Kidney (tissue), 14 donors: ENCODE data around the gene MUSK. TPM values are rescaled to one million over a fixed set of nuclear protein-coding genes. Genes with fewer than 3 reads are reported as not detected.
A peak's percentile ranks its signal among the peaks of the same experiment; 100 is the strongest.

ENCODE experiments used
- DNase-seq, 5 donors: peaks; one replicate each; pipeline ENCODE4 v3.0.0-alpha.2; 2013 to 2020
- FAIRE-seq: peaks from 2 replicates; lab custom pipeline; 2012; peaks lifted over from hg19 to GRCh38; lab: Jason Lieb, UNC
- H3K27ac ChIP-seq, 2 donors: one replicate each; pipeline ENCODE4 v1.7.0; 2013; ENCODE audit warnings: low read depth in 2 of 2, low read length in 2 of 2, inconsistent platforms in 1 of 2
- H3K27me3 ChIP-seq: one replicate; pipeline ENCODE4 v1.7.1; 2013; ENCODE audit warnings: low read length, inconsistent platforms; ENCODE audit not compliant: control insufficient read depth, insufficient read depth
- H3K36me3 ChIP-seq, 3 donors: one replicate each; pipeline versions ENCODE4 v1.7.0 to v1.7.1; 2013; ENCODE audit warnings: low read length in 3 of 3, control low read depth in 1 of 3, inconsistent platforms in 1 of 3; ENCODE audit not compliant: insufficient read depth in 3 of 3, control insufficient read depth in 2 of 3
- H3K4me1 ChIP-seq, 3 donors: one replicate each; pipeline versions ENCODE4 v1.7.0 to v1.7.1; 2013; ENCODE audit warnings: low read length in 3 of 3, inconsistent platforms in 1 of 3, low read depth in 1 of 3; ENCODE audit not compliant: control insufficient read depth in 2 of 3, insufficient read depth in 2 of 3
- H3K4me3 ChIP-seq, 3 donors: one replicate each; pipeline versions ENCODE4 v1.7.0 to v1.8.1; 2013; ENCODE audit warnings: low read length in 3 of 3, control low read depth in 1 of 3, inconsistent platforms in 1 of 3
- H3K9ac ChIP-seq, 3 donors: one replicate each; pipeline versions ENCODE4 v1.7.0 to v1.7.1; 2013; ENCODE audit warnings: low read length in 3 of 3, control low read depth in 1 of 3, inconsistent platforms in 1 of 3
- H3K9me3 ChIP-seq, 3 donors: one replicate each; pipeline versions ENCODE4 v1.7.0 to v1.7.1; 2013; ENCODE audit warnings: low read length in 3 of 3, control low read depth in 1 of 3, inconsistent platforms in 1 of 3; ENCODE audit not compliant: control insufficient read depth in 2 of 3, insufficient read depth in 1 of 3
- CTCF ChIP-seq: IDR thresholded peaks from 3 replicates; pipeline ENCODE4 v1.5.1; 2012; ENCODE audit warnings: mild to moderate bottlenecking, moderate library complexity, borderline replicate concordance; ENCODE audit not compliant: insufficient read depth; ENCODE audit errors: extremely low read depth
- intact Hi-C: fragments of 100-400 bp; cut with DNase I; formaldehyde crosslinking; loops from one replicate; pipeline ENCODE4 v1.11.1; 2022
- polyA plus RNA-seq: library from polyadenylated mRNA; stranded (reverse); fragments of 350-450 nt; fragmentation: Illumina TruSeq; extraction: RNeasy Lipid Tissue Mini Kit (QIAGEN cat#74804); gene quantifications from one replicate; pipeline ENCODE4 v1.2.3, GENCODE V29; 2014; ENCODE audit warnings: low read depth, low replicate concordance; ENCODE audit not compliant: insufficient read depth
- total RNA-seq: library from RNA; stranded (reverse); fragmentation: NEBNext Ultra II Directional; extraction: Animal tissue kit (Norgen Biotek cat#: 25700); gene quantifications from one replicate; pipeline ENCODE4 v1.2.1, GENCODE V29; 2021
- donor health status: control.
- donor health status: control.
- donor health status: control.
- donor health status: control.
- donor health status: control.
- donor health status: DM: yes; HTN: yes; CAD: no.
- donor health status: Normal renal cell carcinoma (clear cell type).

MUSK gene
- total and polyA plus RNA-seq, 2 donors from 2014 or later = 0.31 TPM; not detected in 1

DNA sequence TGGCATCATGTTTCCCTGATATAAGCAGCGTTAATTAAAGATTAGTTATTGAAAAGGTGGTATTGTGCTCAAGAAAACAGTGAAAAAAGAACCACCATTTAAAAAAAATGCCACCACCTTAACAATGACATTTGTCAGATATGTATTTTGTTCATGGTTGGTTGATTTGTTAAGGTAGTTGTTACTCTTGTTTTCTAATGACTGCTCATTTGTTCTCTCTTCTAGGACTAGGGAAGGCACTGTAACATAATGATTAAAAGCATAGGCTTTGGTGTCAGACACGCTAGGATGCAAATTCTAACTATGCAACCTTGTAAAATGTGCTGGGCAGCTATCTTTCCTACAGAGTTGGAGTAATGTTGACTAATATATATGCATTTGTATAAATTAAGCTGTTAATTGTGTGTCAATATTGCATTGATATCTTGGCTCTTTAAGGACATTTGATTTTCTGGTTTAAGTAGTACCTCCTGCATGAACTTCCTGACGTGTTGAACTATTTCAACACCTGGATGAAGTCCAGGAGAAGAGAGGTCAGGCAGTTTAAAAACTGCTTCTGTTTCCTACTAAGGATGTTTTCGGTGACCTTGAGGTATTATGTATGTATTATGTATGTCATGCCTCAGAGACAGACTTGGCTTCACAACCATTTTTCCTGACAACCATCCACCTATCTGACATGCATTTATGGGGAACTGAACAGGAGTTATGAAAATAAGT is 77.8 kb downstream of the MUSK start:
- Histone ChIP-seq H3K4me3 (no peak overlapping the region), H3K27ac (no peak overlapping the region), H3K4me1 (no peaks in the 10 kb centered on the region), H3K27me3 (no peaks in the 10 kb centered on the region), H3K9me3 (no peaks in the 10 kb centered on the region), H3K36me3 (no peaks in the 10 kb centered on the region), H3K9ac (no peak overlapping the region)
- no peak for FAIRE-seq
- DNase-seq = no peak
- no peak for TF ChIP-seq CTCF
- intact Hi-C loops = no loop called here

DNA sequence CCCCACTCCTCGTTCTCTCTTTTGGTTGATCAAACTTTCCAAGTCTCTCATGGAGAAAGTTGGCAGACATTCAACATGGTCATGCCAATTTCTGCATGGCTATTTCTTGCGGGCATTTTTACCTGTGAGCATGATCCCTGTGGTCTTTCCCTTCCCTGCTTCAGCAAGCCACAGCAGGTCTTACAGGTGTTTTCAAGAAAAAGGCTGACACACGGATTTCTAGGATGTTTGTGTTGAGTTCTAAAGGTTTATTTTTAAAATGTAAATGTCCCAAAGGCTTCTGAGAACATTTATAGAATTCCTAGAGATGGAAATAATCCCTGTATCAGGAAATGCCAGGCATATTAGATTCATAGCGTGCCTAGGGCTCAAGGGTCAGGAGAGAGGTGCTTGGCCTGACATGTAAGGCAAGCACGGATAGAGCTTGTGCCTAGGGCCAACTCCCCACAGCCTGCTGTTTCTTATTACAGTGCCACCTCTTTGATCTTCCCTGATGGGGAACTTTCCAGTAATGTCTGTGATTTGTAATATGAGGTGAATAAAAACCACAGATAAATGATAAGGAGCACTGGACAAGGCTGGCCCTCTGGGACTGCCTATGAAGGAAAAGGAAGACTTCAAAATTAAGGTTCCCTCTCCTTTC is 79.8 kb downstream of the MUSK start:
- FAIRE-seq (no peak), DNase-seq (no peak)
- TF ChIP-seq CTCF = no peak
- intact Hi-C loops = no loop called here
- H3K4me3 ChIP-seq = no peak overlapping the region
- no peak overlapping the region for H3K27ac ChIP-seq
- no peaks in the 10 kb centered on the region for H3K4me1 ChIP-seq
- no peaks in the 10 kb centered on the region for H3K27me3 ChIP-seq
- no peak overlapping the region for H3K9ac ChIP-seq
- H3K9me3 ChIP-seq = no peaks in the 10 kb centered on the region
- no peaks in the 10 kb centered on the region for H3K36me3 ChIP-seq

DNA sequence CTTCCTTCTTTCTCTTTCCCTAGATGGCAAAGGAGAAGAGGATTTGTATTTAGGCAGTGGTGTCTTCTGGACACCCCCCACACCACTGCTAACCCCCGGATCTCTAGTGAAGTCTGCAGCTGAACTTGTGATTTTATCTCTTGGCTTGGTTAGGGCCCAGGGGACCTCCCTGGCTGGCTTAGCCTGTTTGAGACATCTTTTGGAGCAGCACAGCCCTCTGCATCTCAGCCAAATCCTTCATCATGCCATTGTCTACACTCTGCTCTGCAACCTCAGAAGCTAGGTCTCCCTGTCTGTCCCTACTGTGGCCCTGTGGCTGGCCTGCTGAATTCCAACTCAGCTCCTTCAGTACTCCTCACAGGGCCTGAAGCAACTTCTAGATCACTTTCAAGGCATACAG is 81.7 kb downstream of the MUSK start:
- Histone ChIP-seq H3K4me3 (no peak overlapping the region), H3K4me1 (no peaks in the 10 kb centered on the region), H3K36me3 (no peaks in the 10 kb centered on the region), H3K9ac (no peak overlapping the region), H3K27ac (no peak overlapping the region), H3K9me3 (no peaks in the 10 kb centered on the region), H3K27me3 (no peaks in the 10 kb centered on the region)
- DNase-seq = peak in 1 of 5 donors; percentile 77
- TF ChIP-seq CTCF = no peak
- no peak for FAIRE-seq
- intact Hi-C loops = no loop called here
